Activated CD4-positive, alpha-beta T cell treated with anti-CD3 and anti-CD28 coated beads, Interleukin-2, amount 50 U/mL, for 48 hours (primary cell): Measurements from ENCODE around the gene MKS1.

ENCODE experiments used
- DNase-seq, 2 experiments: peaks; one replicate each; pipeline ENCODE4 v3.0.0-alpha.2; 2020

MKS1 gene

DNA sequence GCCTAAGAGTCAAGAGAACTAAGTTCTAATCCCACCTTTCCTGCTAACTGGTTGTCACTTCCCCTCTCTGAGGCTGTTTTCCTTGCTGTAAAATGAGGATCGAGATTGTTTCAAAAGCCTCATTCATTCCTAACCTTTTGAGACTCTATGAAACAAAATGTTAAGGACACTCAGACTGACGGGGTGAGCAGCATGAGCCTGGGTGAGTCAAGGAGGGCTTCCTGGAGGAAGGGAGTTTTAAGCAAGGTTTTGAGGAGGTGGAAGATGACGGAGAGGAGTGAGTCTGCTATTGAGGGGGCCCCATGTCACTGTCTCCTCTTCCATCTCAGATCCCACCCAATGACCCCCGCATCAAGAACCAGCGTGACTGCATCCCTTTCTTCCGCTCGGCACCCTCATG is 22.4 kb downstream of the MKS1 start:
- DNase-seq, result no peak

DNA sequence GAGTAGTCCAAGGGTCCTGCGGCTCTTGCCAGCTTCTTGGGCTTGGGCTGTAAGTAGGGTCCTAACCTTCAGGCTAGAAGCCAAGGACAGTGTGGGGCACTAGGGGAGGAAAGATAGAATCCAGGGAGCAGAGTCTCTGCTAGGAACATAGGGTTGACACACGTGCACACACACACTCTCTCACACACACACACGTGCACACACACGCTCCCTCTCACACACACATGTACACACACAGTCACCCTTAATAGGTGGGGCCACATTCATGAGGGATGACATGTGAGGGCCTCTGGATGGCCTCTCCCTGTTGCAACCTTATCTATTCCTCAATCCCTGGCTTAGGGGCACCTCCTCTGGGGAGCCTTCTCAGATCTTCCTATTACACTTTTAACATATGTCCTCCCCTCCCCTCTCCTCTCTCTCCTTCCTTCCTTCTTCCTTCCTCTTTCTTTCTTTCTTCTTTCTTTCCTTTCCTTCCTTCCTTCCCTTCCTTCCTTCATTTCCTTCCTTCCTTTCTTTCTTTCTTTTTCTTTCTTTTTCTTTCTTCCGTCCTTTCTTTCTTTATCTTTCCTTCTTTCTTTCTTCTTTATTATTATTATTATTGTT is 23.4 kb downstream of the MKS1 start:
- no peak for DNase-seq

DNA sequence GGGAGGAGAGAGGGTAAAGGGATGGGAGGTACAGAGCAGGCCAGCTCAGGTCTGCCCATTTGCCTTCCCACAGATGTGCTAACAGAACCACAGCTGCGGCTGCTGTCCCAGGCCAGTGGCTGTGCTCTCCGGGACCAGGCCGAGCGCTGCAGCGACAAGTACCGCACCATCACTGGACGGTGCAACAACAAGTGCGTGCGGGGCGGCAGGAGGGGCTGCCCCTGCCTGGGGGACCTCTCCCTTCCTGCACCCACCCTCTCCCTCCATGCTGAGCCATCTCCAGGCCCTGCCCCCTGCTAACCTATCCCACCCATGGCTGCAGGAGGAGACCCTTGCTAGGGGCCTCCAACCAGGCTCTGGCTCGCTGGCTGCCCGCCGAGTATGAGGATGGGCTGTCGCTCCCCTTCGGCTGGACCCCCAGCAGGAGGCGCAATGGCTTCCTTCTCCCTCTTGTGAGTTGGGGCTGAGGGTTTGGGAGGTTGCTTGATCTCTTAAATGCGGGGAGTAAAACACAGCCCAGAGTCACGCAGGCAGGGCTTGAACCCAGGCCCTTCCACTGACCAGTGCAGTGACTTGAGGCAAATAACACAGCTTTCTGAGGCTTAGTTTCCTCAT is 25.3 kb downstream of the MKS1 start:
- DNase-seq, result no peak

DNA sequence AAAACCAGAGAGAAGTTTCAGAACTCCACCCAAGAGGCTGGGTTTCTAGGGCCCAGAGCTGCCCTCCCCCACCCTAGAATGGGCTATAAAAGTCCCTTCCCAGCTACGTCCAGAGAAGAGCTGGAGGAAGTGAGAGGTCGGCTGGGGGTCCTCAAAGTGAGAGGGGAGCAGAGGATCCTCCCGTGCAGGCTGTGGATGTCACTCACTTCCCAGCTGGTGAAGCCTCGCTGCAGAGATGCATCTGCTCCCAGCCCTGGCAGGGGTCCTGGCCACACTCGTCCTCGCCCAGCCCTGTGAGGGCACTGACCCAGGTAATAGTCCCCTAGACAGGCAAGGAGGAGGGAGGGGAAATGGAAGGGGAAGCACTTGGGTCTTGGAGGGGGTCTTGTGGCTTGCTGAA is 26.4 kb downstream of the MKS1 start, which contains the start of gene EPX:
EPX (plus strand) TSS at position 115 of the 400 bp plus-strand sequence; CDS start at position 236, 121 bp downstream.
- DNase-seq, result no peak

DNA sequence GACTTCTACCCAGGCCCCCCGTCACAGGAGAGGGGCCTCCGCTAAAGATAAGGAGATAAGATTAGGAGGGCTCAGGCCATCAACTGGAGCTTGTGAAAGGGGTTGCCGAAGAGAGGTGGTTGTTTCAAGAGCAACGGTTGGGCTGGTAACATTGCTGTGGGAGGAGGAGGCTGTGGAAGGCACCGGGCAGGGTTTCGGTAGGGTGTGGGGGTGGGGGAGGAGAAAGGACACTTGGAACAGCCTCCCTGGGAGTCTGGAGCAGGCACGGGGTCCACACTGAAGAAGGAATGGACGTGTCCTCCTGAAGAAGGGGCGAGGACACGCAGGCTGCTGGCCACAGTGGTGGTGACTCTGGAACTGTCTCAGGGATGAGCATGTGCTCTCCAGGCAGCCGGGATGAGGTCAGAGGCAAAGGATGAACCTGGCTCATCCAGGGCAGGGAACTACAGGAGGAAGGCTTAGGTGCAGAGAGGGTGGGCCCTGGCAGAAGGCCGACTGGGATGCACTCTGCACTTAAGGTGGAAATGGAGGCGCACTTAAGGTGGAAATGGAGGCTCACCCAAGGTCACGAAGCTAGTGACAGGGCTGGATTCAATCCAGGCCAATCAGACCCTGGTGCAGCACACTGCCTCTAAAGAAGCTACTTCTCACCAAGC is 27.7 kb downstream of the MKS1 start:
- DNase-seq, result no peak

DNA sequence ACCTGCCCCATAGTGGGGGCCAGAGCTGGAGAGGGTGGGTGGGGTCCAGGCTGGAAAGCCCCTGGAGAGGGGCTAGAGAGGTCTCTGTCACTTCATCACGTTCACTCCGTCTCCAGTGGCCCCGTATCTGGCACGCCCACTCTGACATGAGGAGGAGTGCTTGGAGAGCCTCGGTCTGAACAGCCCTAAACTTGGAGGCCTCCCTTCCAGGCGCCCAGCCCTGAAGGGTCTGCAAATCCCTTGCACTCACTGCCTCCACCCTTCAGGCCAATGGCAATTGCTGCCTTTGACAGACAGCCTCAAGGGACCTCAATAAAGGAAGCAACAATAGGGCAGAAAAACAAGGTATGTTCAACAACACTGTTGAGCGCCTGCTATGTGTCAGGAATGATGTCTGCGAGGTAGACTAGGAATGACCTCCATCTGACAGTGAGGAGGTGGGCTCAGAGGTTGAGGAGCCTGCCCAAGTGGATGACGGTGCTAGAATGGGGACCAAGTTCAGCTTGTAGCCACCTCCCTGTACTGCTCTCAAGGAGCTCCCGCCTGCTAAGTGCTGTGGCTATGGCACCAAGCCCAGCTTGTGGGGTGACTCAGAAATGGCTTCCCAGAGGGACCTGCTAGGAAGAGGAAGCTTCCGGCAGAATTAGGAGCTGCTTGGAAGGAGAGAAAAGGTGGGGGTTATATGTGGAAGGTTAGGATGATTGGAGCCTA is 29.5 kb downstream of the MKS1 start:
- no peak for DNase-seq

DNA sequence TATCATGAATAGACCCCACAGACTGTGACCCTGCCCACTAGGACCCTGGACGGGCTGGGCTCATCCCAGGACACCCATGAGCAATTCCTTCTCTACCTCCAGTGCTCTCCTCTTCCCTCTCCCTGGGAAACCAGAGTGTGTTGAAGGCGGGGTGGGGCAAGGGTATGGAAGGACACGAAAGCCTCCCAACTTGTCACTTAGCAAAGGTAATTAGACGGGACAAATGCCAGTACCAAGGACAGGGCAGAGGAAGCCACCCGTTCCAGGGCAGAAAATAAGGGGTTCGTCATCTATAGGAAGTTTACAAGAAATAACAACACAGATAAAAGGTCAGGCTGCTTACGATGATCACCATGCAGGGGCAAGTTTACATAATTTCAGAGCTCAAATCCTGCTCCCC is 31.4 kb downstream of the MKS1 start:
- no peak for DNase-seq

DNA sequence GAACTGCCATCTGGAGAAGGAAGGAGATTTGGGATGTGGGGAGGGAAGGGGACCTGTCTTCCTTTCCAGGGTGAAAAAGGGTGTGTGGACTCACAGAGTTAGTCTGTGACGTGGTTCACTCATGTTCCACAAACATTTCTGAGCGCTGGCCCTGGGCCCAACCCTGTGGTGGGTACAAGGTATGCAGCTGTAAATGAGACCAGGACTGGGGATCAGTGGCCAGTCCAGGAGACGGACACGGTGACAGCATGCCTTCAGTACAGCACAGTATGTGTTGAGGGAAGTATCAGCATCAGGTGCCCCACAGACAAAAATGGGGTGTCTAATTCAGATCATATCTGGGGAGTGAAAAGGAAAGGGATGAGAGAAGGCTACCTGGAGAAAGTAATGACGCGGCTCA is 32.0 kb downstream of the MKS1 start:
- DNase-seq, result no peak

DNA sequence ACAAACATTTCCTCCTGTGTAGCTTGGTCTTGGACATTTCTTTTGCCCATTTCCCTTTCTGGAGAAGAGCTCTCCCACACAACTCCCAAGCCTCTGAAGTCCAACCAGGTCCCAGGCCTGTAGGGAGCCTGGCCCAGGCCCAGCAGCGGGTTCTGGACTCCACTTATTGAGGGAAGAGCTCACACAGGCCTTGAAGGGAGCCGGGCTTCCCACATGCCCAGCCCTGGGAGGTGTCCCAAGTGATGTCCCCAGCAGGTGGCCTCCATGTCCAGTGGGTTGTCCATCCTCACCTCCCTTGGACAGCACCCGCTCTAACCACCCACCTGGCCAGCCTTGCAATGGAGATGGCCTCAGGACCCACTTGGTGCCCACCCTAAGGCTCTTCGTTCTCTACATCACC is 32.5 kb downstream of the MKS1 start:
- no peak for DNase-seq

DNA sequence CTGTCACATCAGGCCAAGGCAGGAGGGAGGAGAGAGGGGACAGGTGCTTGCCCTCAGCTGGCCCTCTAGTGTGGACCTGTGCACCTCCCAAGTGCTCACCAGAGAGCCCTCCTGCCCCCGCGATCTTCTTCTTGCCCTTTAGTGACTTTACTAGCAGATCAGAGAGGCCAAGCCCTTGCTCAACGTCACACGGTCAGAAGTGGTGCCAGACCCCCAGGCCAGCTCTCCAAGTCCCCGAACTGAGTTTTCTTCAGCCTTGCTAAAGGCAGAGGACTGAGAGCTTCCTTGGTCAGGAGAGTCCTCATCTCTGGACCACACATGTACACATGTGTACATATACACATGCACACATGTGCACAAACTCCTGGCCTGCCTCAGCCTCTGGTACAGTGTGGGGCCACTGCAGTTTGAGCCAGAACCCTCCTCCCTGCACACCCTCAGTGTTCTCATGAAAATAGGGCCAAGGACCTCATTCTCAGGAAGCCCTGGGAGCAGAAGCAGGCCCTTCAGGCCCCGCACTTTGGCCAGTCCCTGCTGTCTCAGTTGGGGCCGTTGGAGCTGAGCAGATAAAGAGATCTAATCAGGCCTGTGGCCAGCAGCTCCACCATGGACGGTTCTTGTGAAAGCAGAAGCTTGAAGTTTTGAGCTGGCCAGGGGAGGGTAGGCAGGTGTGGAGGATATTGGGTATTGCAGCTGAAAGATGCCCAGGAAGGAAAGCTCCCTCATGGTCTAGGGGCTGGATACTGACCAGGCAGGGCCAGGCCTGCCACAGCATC is 33.9 kb downstream of the MKS1 start:
- DNase-seq, result no peak

DNA sequence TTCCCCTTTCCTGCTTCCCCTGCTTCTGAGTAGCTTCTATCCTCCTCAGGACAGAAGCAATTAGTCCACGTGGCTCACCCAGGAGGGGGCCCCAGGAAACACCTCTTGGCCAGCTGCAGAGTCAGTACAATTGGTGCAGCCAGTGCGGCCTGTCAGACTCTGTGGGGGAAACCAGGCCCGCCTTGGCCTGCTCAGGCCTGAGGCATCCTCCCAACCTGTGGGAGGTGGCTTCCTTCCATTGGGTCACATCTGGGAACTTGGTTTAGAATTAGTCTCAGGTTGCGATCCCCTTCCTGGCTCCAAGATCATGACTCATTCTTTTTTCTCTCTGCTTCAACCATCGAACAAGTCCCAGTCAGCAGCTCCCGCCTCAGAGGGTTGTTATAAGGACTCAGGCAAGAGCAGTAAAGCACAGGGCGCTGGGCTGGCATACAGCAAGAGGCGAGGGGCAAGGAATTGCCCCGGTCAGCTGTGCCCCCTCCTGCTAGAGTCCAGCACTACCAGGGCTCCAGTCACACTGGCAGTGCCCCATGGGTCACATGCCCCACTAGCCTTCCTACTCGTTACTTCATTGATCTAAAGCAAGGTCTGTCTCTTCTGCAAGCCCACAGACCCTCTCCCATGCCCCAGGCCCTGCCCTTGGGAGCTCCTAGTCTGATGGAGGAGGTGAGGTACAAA is 34.6 kb downstream of the MKS1 start:
- DNase-seq, result no peak

DNA sequence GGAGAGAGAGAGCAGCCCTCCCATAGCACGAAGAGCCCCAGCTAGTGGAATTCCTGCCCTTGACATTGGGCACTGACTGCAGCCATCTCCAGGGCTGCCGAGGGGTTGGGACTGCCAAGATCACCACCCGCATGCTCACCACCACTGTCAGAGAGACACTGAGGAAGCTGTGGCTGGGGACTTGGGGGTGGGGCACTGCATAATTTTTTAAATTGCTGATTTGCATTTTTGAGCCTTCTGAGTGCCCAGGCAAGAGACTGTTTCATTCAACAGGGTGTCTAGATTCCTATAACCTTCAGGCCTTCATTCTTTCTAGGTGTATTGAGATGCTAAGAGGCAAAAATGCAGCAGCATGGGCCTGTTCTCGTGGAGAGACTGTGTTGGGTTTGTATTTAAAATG is 35.5 kb downstream of the MKS1 start:
- DNase-seq, result no peak

DNA sequence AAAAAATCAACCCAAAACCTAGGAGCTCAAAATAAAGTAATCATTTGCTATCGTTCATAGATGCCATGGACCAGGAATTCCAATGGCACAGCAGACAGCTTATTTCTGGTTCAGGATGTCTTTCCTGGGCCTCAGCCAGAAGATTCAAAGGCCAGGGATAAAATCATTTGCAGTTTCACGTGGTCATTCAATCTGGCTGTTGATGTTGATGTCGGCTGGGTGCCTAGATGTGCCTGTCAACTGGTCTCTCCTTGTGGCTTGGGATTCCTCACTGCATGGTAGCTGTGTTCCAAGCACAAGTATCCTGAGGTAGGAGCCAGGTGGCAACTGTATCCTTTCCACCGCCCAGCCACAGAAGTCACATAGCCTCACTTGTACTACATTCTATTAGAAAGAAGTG is 37.3 kb downstream of the MKS1 start:
- no peak for DNase-seq

DNA sequence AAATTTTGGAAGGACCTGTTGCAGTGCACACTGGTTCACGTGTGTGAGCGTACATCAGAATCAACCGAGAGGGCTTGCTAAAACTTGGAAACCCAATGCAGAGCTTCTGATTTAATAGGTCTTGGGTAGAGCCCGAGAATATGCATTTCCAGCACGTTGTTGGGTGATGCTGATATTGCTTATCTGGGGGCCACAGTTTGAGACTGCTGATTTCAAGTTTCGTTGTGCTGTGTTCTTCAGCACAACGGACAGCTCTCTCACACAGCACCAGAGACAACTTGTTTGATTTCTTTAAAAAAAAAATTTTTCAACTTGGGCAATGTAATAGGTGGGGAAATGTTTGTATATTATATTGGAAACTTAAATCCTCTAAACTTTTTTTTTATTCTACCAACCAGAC is 42.9 kb downstream of the MKS1 start:
- no peak for DNase-seq

DNA sequence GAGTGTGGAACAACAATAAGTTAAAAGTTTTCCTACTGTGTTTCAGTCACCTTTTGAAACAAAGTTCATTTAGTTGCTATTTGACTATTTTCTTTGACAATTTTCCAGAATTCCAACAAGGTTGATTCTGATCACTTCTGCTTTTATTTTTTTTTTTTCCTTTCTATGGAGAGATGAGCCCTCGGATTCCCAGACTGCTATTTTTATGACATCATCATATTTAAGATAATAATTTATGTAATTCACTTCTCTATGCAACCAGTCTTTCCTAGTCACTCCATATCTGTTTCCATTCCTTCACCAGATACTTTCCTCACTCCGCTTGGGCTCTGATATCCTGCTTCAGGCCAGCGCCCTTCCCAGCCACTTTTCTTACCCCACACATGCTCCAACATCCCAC is 44.2 kb downstream of the MKS1 start:
- DNase-seq, result no peak

DNA sequence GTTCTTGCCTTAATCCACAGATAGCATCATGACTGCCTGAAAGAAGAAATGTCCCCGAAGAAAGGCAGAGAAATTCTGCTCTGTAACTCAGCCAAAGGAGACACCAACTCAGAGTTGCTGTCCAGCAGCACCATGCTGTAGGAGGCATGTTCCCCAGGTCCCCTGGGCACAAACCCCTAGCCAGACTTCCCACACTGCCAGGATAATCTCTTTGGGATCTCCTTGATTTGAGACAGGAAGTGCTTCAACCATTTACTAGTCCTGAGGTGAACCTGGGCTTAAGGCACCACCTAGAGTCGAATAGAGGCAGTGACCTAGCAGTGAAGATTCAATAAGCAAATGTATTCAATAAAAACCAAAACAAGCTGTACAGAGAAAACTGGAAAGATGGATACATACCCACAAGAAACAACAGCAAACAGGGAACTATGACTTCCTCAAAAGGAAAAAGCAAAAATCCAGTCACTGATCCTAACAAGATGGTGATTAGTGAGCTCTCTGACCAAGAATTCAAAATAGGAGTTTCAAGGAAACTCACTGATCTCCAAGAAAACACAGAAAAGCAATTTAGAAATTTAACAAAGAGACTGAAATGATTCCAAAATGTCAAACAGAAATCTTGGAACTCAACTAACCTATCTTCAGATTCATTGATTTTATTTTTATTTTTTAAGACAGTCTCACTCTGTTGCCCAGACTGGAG is 46.5 kb downstream of the MKS1 start:
- DNase-seq, result peak; percentile 34 to 51

DNA sequence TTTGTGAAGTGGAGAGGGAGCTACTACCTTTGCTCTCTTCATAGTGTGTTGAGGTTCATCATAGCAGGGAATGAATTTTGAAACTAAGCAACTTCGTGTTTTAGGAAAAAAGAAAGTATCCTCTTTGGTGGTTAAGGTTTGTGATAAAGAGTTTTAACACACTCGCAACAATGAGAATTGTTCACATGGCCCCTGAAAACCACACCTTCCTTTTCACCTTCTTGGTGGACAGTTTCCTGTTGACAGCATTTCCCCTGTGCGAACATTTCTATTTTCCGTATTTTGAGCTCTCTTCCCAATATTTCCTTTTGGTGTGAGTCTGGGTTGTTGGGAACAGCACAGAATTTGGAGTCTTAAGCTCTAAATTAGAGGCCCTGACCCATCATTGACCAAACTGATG is 48.4 kb downstream of the MKS1 start:
- no peak for DNase-seq

DNA sequence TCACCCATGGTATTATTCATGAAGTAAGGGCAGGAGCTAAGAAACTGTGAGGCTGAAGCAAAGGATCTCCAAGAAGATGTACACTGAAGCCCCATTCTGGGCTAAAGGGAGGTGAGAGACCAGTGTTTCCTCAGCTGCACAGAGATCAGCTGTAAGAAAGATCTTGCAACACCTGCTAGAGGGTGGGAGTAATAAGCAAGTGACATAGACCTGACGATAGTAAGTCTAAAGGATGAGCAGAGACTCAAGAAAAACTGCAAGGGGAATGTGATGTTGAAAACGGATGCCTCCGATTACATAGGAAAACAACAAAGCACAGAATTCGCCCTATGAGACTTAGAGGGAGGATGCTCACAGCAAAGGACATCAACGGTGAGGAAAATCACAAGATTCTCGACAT is 52.4 kb downstream of the MKS1 start, which contains the start of gene OR4D2:
OR4D2 (plus strand) TSS at position 301 of the 400 bp plus-strand sequence. CDS start 2,674 bp downstream, outside the sequence.
- DNase-seq, result no peak

DNA sequence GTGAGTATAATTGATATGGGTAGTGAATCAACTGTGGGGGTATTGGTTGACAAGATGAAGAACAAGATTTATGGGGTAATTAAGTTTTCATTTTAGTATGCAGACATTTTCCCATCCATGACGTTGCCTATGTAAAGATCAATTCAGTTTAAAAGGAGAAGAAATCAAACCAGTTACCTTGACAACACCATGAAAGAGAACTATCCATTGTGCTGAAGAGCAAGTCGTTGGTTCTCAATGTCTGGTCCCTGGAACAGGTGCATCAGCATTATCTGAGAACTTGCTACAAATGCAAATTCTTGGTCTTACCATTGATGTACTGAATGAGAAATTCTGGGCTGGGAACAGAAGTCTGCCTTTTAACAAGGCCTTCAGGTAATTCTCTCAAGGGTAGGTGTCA is 53.1 kb downstream of the MKS1 start:
- DNase-seq, result no peak

DNA sequence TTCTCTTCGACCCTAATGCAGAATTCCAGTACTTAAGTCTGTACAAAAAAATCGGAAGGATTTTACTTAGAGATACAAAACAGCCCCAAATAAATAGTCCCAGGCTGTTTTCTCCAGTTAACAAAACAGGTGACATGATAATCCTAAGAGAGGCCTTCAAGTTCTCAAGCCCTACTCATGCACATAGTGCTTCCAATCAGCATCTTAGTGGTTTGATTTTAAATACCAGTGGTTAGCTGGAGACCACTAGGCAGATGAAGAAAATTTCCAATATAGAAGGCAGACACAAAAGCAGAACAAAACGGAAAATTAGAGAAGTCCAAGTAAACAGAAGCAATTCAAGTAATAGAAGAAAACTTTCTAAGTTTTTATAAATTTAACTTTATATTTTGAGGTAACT is 57.5 kb downstream of the MKS1 start:
- DNase-seq, result no peak

DNA sequence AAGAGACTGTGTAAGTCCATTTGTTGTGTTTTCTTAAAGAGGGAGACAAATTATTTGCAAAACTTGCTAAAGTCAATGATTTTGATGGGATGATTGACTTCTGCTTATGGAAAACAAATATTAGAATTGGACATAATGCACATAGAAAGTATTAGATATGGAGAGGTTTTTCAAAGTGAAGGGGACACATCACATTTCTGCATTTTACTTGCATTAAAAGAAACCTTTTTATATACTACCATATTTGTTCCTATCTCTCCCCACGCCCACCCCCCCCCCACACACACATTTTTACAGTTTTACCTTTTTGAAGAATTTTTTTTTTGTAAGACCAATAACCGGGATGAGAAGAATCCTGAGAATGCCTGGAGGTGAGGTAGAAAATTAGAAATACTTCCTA is 60.9 kb downstream of the MKS1 start:
- no peak for DNase-seq
